Small intestine (tissue), 7 donors: ENCODE measurements around the gene TMEM178A. TPM values are rescaled to one million over a fixed set of nuclear protein-coding genes. Genes with fewer than 3 reads are reported as not detected.
"Not testable (repeated sequence)": the region's sequence is repeated elsewhere in the genome, so short reads cannot be mapped to it uniquely, and the experiment has no call there.

Source experiments
- DNase-seq, 2 donors: peaks; one replicate each; pipeline versions ENCODE4 v3.0.0 to v3.0.0-alpha.2; 2013
- FAIRE-seq: peaks from 2 replicates; lab custom pipeline; 2012; peaks lifted over from hg19 to GRCh38; lab: Jason Lieb, UNC
- H3K27ac ChIP-seq, 3 donors: one replicate each; pipeline ENCODE4 v1.5.1; 2013; ENCODE audit warnings: low read length in 2 of 3, mild to moderate bottlenecking in 2 of 3, control low read depth in 1 of 3, inconsistent platforms in 1 of 3, low read depth in 1 of 3, moderate library complexity in 1 of 3
- H3K27me3 ChIP-seq, 3 donors: one replicate each; pipeline ENCODE4 v1.6.1; 2013; ENCODE audit warnings: low read length in 3 of 3, inconsistent platforms in 1 of 3; ENCODE audit not compliant: control insufficient read depth in 3 of 3, insufficient read depth in 3 of 3
- H3K36me3 ChIP-seq, 3 donors: one replicate each; pipeline ENCODE4 v1.6.1; 2013; ENCODE audit warnings: low read length in 3 of 3, inconsistent platforms in 1 of 3, low read depth in 1 of 3, mild to moderate bottlenecking in 1 of 3, moderate library complexity in 1 of 3; ENCODE audit not compliant: control insufficient read depth in 3 of 3, insufficient read depth in 2 of 3
- H3K4me1 ChIP-seq, 3 donors: one replicate each; pipeline ENCODE4 v1.6.1; 2013; ENCODE audit warnings: low read length in 2 of 3, inconsistent platforms in 1 of 3, low read depth in 1 of 3, mild to moderate bottlenecking in 1 of 3, moderate library complexity in 1 of 3; ENCODE audit not compliant: control insufficient read depth in 3 of 3, insufficient read depth in 2 of 3
- H3K4me3 ChIP-seq, 3 donors: one replicate each; pipeline ENCODE4 v1.5.1; 2013; ENCODE audit warnings: low read length in 3 of 3, control low read depth in 1 of 3, inconsistent platforms in 1 of 3, low read depth in 1 of 3, mild to moderate bottlenecking in 1 of 3, moderate library complexity in 1 of 3
- H3K9me3 ChIP-seq, 2 donors: one replicate each; pipeline ENCODE4 v1.6.1; 2013; ENCODE audit warnings: low read depth in 1 of 2, low read length in 1 of 2; ENCODE audit not compliant: control insufficient read depth in 2 of 2, insufficient read depth in 1 of 2
- WGBS, 3 donors: extraction: QIAGEN DNeasy Blood & Tissue Kit; methylation state at CpG; one replicate each; pipeline ENCODE4 v1.1.7; 2013; 5-methylcytosine and 5-hydroxymethylcytosine counted together
- polyA plus RNA-seq, 4 donors: library from polyadenylated mRNA; stranded (reverse) in 3 of 4; unstranded in 1 of 4; fragments of 200-250 nt in 3 of 4; fragments of 120-200 nt in 1 of 4; gene quantifications; one replicate each; pipeline versions ENCODE4 v1.2.1 to v1.2.3, GENCODE V29; 2013
- donor health status: healthy with polysubstance abuse.
- donor health status: control.
- donor health status: control.
- donor health status: Bipolar disorder and iron deficiency.
- donor health status: healthy.

TMEM178A gene
- polyA plus RNA-seq, 4 donors: 0.61 to 5.0 (median 3.0) TPM

- FAIRE-seq: no peak
- H3K4me1 ChIP-seq: peaks cover 0 to 3% (median 0%) of the 10 kb centered on the region in 3 donors
- H3K4me3 ChIP-seq: no peak overlapping the region
- H3K27me3 ChIP-seq: no peaks in the 10 kb centered on the region
- no peak overlapping the region for H3K27ac ChIP-seq
- peaks cover 0 to 3% of the 10 kb centered on the region in 2 donors for H3K9me3 ChIP-seq
- no peak for DNase-seq
- WGBS, 3 donors: 75 to 94% (median 84%) methylated on average over 5 of the region's 5 CpGs
- H3K36me3 ChIP-seq: no peaks in the 10 kb centered on the region
Observed at GRCh38 chr2:39625927-39626270, 39.8 kb upstream of the TMEM178A start.

GRCh38 chr2:39628346-39628745, 37.4 kb upstream of the TMEM178A start:
- not testable (repeated sequence) for H3K4me1 ChIP-seq, H3K36me3 ChIP-seq, DNase-seq, H3K27me3 ChIP-seq, FAIRE-seq, H3K9me3 ChIP-seq, H3K27ac ChIP-seq, H3K4me3 ChIP-seq
- WGBS, 3 donors: 96 to 99% (median 96%) methylated on average over 12 to 26 of the region's 28 CpGs

DNA sequence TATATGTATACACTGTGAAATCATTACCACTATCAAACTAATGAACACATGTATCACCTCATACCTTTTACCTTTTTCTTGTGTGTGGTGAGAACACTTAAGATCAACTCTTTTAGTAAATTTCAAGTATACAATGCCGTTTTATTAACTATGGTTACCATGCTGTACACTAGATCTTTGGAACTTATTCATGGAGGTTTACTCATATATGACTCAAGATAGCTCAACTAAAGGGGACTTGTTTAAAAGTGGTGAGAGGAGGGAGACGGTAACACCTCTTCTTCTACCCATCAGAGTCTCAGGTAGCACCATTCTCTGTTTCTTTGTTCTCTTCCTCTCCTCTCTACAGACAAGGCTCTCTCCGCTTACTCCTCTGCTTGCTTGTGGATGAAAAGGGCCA, 36.1 kb upstream of the TMEM178A start:
- no peaks in the 10 kb centered on the region for H3K36me3 ChIP-seq
- no peak overlapping the region for H3K27ac ChIP-seq
- no peaks in the 10 kb centered on the region for H3K27me3 ChIP-seq
- DNase-seq: no peak
- no peak for FAIRE-seq
- H3K4me1 ChIP-seq: peaks cover 0 to 3% (median 0%) of the 10 kb centered on the region in 3 donors
- peaks cover 0 to 3% of the 10 kb centered on the region in 2 donors for H3K9me3 ChIP-seq
- no peak overlapping the region for H3K4me3 ChIP-seq
- WGBS, 3 donors: 89 to 93% (median 91%) methylated on average over 3 of the region's 3 CpGs

DNA sequence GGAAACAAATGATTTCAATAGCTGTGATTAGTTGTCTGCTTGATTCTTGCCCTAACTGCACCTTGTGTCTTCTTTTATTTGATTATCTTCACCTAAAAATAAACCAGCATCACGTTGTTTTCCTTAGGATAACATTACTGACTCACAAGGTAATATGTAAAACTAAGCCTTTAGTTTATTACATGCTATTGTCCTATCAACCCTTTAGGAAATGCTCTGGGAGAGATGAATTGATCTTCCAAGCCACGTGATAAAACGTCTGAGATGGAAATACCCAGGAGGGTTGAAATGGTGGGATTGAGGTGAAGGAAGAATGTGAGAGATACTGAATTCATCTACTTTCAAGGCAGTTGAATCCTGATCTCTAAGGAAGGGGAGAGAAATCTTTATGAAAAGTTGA, 34.5 kb upstream of the TMEM178A start:
- no peak overlapping the region for H3K4me3 ChIP-seq
- DNase-seq (no peak), FAIRE-seq (no peak)
- H3K36me3 ChIP-seq: no peaks in the 10 kb centered on the region
- peaks cover 0 to 3% of the 10 kb centered on the region in 2 donors for H3K9me3 ChIP-seq
- H3K27ac ChIP-seq: no peak overlapping the region
- no peaks in the 10 kb centered on the region for H3K27me3 ChIP-seq
- 62 to 69% (median 67%) methylated on average over 3 of the region's 3 CpGs for WGBS, 3 donors
- no peaks in the 10 kb centered on the region for H3K4me1 ChIP-seq

DNA sequence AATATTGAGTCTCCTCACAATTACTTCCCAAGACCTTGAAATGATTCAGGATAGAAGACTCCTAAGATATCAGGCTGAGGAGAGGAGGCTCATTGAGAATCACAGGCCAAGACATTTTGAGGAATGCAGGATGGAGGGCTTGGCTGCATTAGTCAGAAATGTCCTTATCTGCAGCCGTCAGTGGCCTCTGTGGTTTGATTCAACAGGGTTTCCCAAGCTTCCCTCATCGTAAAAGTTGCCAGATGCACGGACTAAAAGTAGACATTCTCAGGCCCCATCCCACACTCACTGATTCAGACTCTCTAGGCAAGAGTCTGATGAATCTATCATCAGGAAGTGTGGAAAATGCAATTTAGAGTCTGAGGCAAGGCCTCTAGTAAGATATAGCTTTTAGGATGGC, 34.0 kb upstream of the TMEM178A start:
- no peak overlapping the region for H3K4me3 ChIP-seq
- DNase-seq (no peak), FAIRE-seq (no peak)
- H3K36me3 ChIP-seq: no peaks in the 10 kb centered on the region
- no peak overlapping the region for H3K27ac ChIP-seq
- H3K4me1 ChIP-seq: no peaks in the 10 kb centered on the region
- H3K27me3 ChIP-seq: no peaks in the 10 kb centered on the region
- H3K9me3 ChIP-seq: peaks cover 0 to 3% of the 10 kb centered on the region in 2 donors
- WGBS, 3 donors: 48 to 67% (median 58%) methylated on average over 3 of the region's 3 CpGs

- no peaks in the 10 kb centered on the region for H3K36me3 ChIP-seq
- no peak overlapping the region for H3K27ac ChIP-seq
- FAIRE-seq: no peak
- no peaks in the 10 kb centered on the region for H3K4me1 ChIP-seq
- 84 to 89% (median 86%) methylated on average over 4 of the region's 4 CpGs for WGBS, 3 donors
- H3K27me3 ChIP-seq: no peaks in the 10 kb centered on the region
- peaks cover 0 to 3% of the 10 kb centered on the region in 2 donors for H3K9me3 ChIP-seq
- no peak for DNase-seq
- no peak overlapping the region for H3K4me3 ChIP-seq
Observed at GRCh38 chr2:39632876-39633275, 32.8 kb upstream of the TMEM178A start.

- Histone ChIP-seq H3K9me3 (no peaks in the 10 kb centered on the region), H3K4me1 (no peaks in the 10 kb centered on the region), H3K36me3 (no peaks in the 10 kb centered on the region), H3K27ac (no peak overlapping the region), H3K27me3 (no peaks in the 10 kb centered on the region), H3K4me3 (no peak overlapping the region)
- 77 to 87% (median 82%) methylated on average over 3 of the region's 3 CpGs for WGBS, 3 donors
- DNase-seq (no peak), FAIRE-seq (no peak)
Observed at GRCh38 chr2:39636306-39636705, 29.4 kb upstream of the TMEM178A start.

GRCh38 chr2:39638581-39638980, 27.1 kb upstream of the TMEM178A start:
- WGBS, 3 donors: 77 to 83% (median 82%) methylated on average over 3 of the region's 3 CpGs
- DNase-seq (no peak), FAIRE-seq (no peak)
- H3K27me3 ChIP-seq: no peaks in the 10 kb centered on the region
- no peaks in the 10 kb centered on the region for H3K36me3 ChIP-seq
- no peak overlapping the region for H3K27ac ChIP-seq
- H3K4me3 ChIP-seq: no peak overlapping the region
- H3K9me3 ChIP-seq: no peaks in the 10 kb centered on the region
- no peaks in the 10 kb centered on the region for H3K4me1 ChIP-seq

DNA sequence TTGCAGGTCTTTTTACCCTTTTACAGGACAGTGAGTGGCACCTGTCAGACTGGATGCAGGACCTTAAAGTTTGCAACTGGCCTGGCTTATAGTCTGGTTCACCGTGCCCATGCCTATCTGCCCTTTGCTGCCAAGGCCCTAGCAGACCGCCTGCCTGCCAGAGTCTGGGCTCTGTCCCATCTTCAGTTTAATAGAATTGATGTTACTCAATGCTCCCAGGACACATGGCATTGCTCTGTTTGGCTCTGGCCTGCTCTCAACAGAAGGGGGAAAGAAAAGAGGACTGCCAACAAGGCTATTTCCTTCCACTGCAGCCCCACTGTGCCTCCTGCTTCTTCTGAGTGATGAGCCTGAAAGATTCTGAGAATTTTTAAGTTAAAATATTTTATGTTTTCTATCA, 25.6 kb upstream of the TMEM178A start:
- no peak overlapping the region for H3K4me3 ChIP-seq
- H3K4me1 ChIP-seq: no peaks in the 10 kb centered on the region
- WGBS, 3 donors: 88 to 95% (median 93%) methylated on average over 2 of the region's 2 CpGs
- no peak for DNase-seq
- no peaks in the 10 kb centered on the region for H3K36me3 ChIP-seq
- H3K27ac ChIP-seq: no peak overlapping the region
- FAIRE-seq: no peak
- no peaks in the 10 kb centered on the region for H3K27me3 ChIP-seq
- no peaks in the 10 kb centered on the region for H3K9me3 ChIP-seq
